Neural cell (in vitro differentiated cells): ENCODE data around the gene FBXO46.

Experiments used
- CTCF ChIP-seq: fragments of 450-650 bp; IDR thresholded peaks from 2 replicates; pipeline ENCODE4 v1.5.1; 2014; ENCODE audit warnings: antibody characterized with exemption, mild to moderate bottlenecking, moderate library complexity; ENCODE audit not compliant: poor library complexity, severe bottlenecking
- EZH2 ChIP-seq: fragments of 200-600, 300-800 bp; shearing (Covaris generic), sonication (generic); IDR thresholded peaks from 2 replicates; pipeline ENCODE4 v1.6.1; 2014; ENCODE audit warnings: antibody characterized with exemption, low read length, borderline replicate concordance, mild to moderate bottlenecking; ENCODE audit not compliant: insufficient read depth, poor library complexity, severe bottlenecking
- POLR2AphosphoS5 ChIP-seq: IDR thresholded peaks from 2 replicates; pipeline ENCODE4 v1.6.1; 2012
- RAD21 ChIP-seq: fragments of 450-650 bp; conservative IDR thresholded peaks from 2 replicates; pipeline ENCODE4 v1.6.1; 2014; ENCODE audit warnings: antibody characterized with exemption, mild to moderate bottlenecking, moderate library complexity
- SMC3 ChIP-seq: fragments of 450-650 bp; conservative IDR thresholded peaks from 2 replicates; pipeline ENCODE4 v1.6.1; 2014; ENCODE audit warnings: antibody characterized with exemption, mild to moderate bottlenecking, moderate library complexity; ENCODE audit not compliant: poor library complexity

GRCh38 chr19:45705710-45706415 is 24.8 kb downstream of the FBXO46 start:
- TF ChIP-seq CTCF (no peak), SMC3 (no peak), EZH2 (no peak), POLR2AphosphoS5 (no peak), RAD21 (no peak)
